Upper lobe of left lung (tissue), 6 donors: ENCODE measurements around the gene NTN1. TPM values are rescaled to one million over a fixed set of nuclear protein-coding genes. Genes with fewer than 3 reads are reported as not detected.

ENCODE experiments used
- ATAC-seq, 2 donors: fragments of 200-7000 bp; cut with Tn5 transposase; one replicate each; pipeline ENCODE4 v1.9.1; 2022; ENCODE audit warnings: mild to moderate bottlenecking in 2 of 2, moderate library complexity in 2 of 2; ENCODE audit not compliant: low FRiP score in 2 of 2
- DNase-seq, 2 donors: peaks; one replicate each; pipeline ENCODE4 v3.0.0-alpha.2; 2019 to 2020
- H3K27ac ChIP-seq, 4 donors: fragments of 200-600 bp; sonication (generic); one replicate each; pipeline ENCODE4 v1.5.1; 2016 to 2019
- H3K27me3 ChIP-seq, 4 donors: fragments of 200-600 bp; sonication (generic); one replicate each; pipeline ENCODE4 v1.5.1; 2017 to 2019
- H3K36me3 ChIP-seq, 4 donors: fragments of 200-600 bp; sonication (generic); one replicate each; pipeline ENCODE4 v1.5.1; 2016 to 2019
- H3K4me1 ChIP-seq, 4 donors: fragments of 200-600 bp; sonication (generic); one replicate each; pipeline ENCODE4 v1.5.1; 2018 to 2019
- H3K4me3 ChIP-seq, 4 donors: fragments of 200-600 bp; sonication (generic); one replicate each; pipeline ENCODE4 v1.5.1; 2017 to 2019; ENCODE audit warnings: mild to moderate bottlenecking in 2 of 4, moderate library complexity in 1 of 4
- H3K9me3 ChIP-seq, 4 donors: fragments of 200-600 bp; sonication (generic); one replicate each; pipeline ENCODE4 v1.5.1; 2018 to 2019
- EP300 ChIP-seq, 4 donors: sonication (generic); formaldehyde crosslinking; IDR thresholded peaks; one replicate each; pipeline ENCODE4 v1.5.1; 2017; ENCODE audit warnings: antibody characterized with exemption in 4 of 4, control low read depth in 2 of 4
- POLR2A ChIP-seq, 4 donors: fragments of 450-650 bp; IDR thresholded peaks; one replicate each; pipeline ENCODE4 v1.5.1; 2016 to 2017; ENCODE audit warnings: antibody characterized with exemption in 4 of 4, mild to moderate bottlenecking in 2 of 4
- POLR2AphosphoS5 ChIP-seq, 2 donors: sonication (generic); formaldehyde crosslinking; IDR thresholded peaks; one replicate each; pipeline ENCODE4 v1.5.1; 2017; ENCODE audit warnings: antibody characterized with exemption in 2 of 2
- WGBS, 2 donors: methylation state at CpG; one replicate each; pipeline ENCODE4 v1.1.5; 2017 to 2018; 5-methylcytosine and 5-hydroxymethylcytosine counted together
- total RNA-seq, 6 donors: library from RNA; depleted of rRNA in 4 of 6; stranded (reverse); fragments of >200 nt in 4 of 6; gene quantifications; one replicate each; pipeline versions ENCODE4 v1.1.0 to v1.2.1, GENCODE V29; 2016 to 2021
- TF ChIP-seq, protein P1 (sequence below), 6 experiments: fragments of 450-650 bp in 4 of 6; fragments of 200-600 bp in 2 of 6; sonication (generic) in 2 of 6; IDR thresholded peaks; one replicate each; pipeline ENCODE4 v1.5.1; 2016 to 2019; ENCODE audit warnings: antibody characterized with exemption in 6 of 6
- donor health status: DM: no; HTN: no; CAD: no; lungs with moderate emphysema.
- donor health status: DM: no; HTN: yes; CAD: no; lungs with severe emphysema.

The NTN1 gene
- total RNA-seq, 6 donors from 2014 or later = 2.6 to 9.1 (median 4.1) TPM

DNA sequence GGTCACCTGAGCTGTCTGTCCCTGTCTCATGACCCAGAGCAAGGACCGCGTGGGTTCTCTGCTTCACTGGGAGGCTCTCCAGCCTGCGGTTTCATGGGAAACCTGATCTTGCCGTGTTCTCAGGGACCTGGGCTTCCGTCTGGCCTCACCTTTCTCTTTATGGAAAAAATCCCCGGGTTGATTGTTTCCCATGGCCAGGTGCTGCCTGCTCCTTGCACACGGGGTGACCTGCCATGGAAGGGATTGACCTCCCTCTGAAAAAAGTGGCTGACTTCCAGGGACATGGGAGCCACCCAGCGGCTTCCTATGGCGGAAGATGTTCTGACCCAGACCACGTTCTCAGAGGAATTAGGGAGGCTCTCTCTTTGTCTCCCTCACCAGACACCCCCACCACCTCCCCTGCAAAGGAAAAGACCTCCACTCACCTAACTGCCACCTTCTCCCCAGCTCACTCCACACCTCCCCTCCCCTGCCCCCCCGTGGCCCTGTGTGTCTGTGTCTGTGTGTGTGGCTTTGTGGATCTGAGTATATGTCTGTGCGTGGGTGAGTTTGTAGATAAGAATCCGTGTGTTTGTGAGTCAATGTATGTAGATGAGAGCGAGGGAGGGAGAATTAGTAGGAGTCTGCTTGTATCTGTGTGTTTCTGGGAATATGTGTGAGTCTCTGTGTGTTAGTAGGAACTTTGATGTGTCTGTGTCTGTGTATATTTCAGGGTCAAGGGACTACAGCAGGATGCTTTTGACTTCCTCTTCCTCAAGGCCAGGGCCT, 154.6 kb downstream of the NTN1 start:
- TF ChIP-seq POLR2A (IDR thresholded peaks at IDR 0.05) = no peak
- no peak for TF ChIP-seq EP300 (IDR thresholded peaks at IDR 0.05)
- TF ChIP-seq POLR2AphosphoS5 (IDR thresholded peaks at IDR 0.05) = no peak
- TF ChIP-seq, protein P1, sequence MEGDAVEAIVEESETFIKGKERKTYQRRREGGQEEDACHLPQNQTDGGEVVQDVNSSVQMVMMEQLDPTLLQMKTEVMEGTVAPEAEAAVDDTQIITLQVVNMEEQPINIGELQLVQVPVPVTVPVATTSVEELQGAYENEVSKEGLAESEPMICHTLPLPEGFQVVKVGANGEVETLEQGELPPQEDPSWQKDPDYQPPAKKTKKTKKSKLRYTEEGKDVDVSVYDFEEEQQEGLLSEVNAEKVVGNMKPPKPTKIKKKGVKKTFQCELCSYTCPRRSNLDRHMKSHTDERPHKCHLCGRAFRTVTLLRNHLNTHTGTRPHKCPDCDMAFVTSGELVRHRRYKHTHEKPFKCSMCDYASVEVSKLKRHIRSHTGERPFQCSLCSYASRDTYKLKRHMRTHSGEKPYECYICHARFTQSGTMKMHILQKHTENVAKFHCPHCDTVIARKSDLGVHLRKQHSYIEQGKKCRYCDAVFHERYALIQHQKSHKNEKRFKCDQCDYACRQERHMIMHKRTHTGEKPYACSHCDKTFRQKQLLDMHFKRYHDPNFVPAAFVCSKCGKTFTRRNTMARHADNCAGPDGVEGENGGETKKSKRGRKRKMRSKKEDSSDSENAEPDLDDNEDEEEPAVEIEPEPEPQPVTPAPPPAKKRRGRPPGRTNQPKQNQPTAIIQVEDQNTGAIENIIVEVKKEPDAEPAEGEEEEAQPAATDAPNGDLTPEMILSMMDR (IDR thresholded peaks at IDR 0.05) = no peak
- no peaks in the 10 kb centered on the region for H3K36me3 ChIP-seq
- H3K9me3 ChIP-seq = no peaks in the 10 kb centered on the region
- H3K4me1 ChIP-seq = no peaks in the 10 kb centered on the region
- no peak for DNase-seq
- H3K27ac ChIP-seq = no peak overlapping the region
- 77% methylated on average over 10 to 14 of the region's 14 CpGs for WGBS, 2 donors
- no peaks in the 10 kb centered on the region for H3K27me3 ChIP-seq
- ATAC-seq = no peak
- no peak overlapping the region for H3K4me3 ChIP-seq

DNA sequence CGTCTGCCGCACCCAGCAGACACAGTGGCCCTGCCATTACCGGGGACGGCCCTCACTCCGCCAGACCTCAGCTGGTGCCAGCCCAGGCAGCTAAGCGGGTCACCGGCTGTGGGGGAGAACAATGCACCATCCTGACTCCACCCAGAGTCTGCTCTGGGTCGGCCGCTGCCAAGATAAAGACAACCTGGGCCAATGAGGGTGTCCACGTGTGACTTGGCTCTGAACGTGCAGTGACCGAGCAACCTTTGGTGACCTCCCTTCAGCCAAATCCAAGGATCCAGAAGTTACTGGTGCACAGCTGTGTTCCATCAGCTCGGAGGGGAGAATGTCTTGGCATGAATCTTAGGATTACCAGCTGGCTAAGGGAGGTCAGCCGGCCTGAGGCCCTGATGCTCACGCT, 155.9 kb downstream of the NTN1 start:
- H3K4me1 ChIP-seq = no peaks in the 10 kb centered on the region
- no peaks in the 10 kb centered on the region for H3K27me3 ChIP-seq
- H3K9me3 ChIP-seq = no peaks in the 10 kb centered on the region
- no peaks in the 10 kb centered on the region for H3K36me3 ChIP-seq
- no peak overlapping the region for H3K4me3 ChIP-seq
- WGBS, 2 donors = 62 to 100% methylated on average over 1 to 15 of the region's 15 CpGs
- no peak for ATAC-seq
- no peak overlapping the region for H3K27ac ChIP-seq
- TF ChIP-seq POLR2AphosphoS5 (IDR thresholded peaks at IDR 0.05) = peak in 1 of 2 donors; percentile 7
- TF ChIP-seq, protein P1 (IDR thresholded peaks at IDR 0.05) = no peak
- TF ChIP-seq EP300 (IDR thresholded peaks at IDR 0.05) = no peak
- no peak for TF ChIP-seq POLR2A (IDR thresholded peaks at IDR 0.05)
- no peak for DNase-seq

DNA sequence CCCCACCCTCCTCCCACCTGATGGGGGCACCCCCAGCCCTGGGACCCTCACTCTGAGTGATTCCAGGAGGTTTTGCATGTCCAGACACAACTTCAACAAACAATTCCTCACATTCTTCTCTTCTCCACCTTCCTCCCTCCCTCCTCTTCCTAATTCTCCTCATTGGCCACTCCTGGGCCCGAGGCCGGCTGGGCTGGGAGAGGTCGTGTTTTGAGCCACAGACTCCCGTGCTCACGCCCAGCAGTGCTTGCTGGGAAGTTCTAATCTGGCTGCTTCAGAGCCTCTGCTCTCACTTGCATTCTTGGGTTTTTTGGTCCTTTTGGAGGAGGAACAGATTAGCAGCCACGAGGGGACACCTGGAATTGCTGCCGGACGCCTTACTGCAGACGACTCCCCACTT, 157.0 kb downstream of the NTN1 start:
- 64 to 69% methylated on average over 9 of the region's 9 CpGs for WGBS, 2 donors
- Histone ChIP-seq H3K4me3 (no peak overlapping the region), H3K9me3 (no peaks in the 10 kb centered on the region), H3K27ac (no peak overlapping the region), H3K27me3 (no peaks in the 10 kb centered on the region), H3K36me3 (no peaks in the 10 kb centered on the region), H3K4me1 (no peaks in the 10 kb centered on the region)
- TF ChIP-seq EP300 (IDR thresholded peaks at IDR 0.05) = no peak
- no peak for TF ChIP-seq POLR2AphosphoS5 (IDR thresholded peaks at IDR 0.05)
- TF ChIP-seq POLR2A (IDR thresholded peaks at IDR 0.05) = no peak
- TF ChIP-seq, protein P1 (IDR thresholded peaks at IDR 0.05) = no peak
- ATAC-seq (no peak), DNase-seq (no peak)

DNA sequence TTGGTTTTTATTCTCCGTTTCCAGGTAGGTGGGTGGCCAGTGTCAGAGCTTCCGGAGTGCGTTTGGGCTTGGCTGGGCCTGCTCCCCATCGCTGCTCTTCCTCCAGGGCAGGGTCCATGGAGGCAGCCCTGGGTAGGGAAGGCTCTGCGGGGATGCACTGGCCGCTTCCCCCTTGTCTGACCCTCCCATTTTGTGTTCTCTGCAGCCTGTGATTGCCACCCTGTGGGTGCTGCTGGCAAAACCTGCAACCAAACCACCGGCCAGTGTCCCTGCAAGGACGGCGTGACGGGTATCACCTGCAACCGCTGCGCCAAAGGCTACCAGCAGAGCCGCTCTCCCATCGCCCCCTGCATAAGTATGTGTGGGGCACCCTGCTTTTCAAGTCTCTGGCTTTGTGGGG, 158.3 kb downstream of the NTN1 start:
- 80 to 97% methylated on average over 1 to 14 of the region's 14 CpGs for WGBS, 2 donors
- Histone ChIP-seq H3K4me1 (no peaks in the 10 kb centered on the region), H3K4me3 (no peak overlapping the region)

More for the DNA sequence above, 158.3 kb downstream of the NTN1 start:
- no peak for ATAC-seq
- TF ChIP-seq, protein P1 (IDR thresholded peaks at IDR 0.05) = no peak
- TF ChIP-seq EP300 (IDR thresholded peaks at IDR 0.05) (no peak), POLR2A (IDR thresholded peaks at IDR 0.05) (no peak), POLR2AphosphoS5 (IDR thresholded peaks at IDR 0.05) (no peak)
- Histone ChIP-seq H3K36me3 (no peaks in the 10 kb centered on the region), H3K27me3 (no peaks in the 10 kb centered on the region), H3K9me3 (no peaks in the 10 kb centered on the region), H3K27ac (no peak overlapping the region)
- no peak for DNase-seq
